GM19397 (cell line): ENCODE results near the gene DDC.
"Not testable (repeated sequence)": the region's sequence is repeated elsewhere in the genome, so short reads cannot be mapped to it uniquely, and the experiment has no call there.

Experiments
- ATAC-seq: cut with Tn5 transposase; IDR thresholded peaks from one replicate; pipeline ENCODE4 v1.9.1; 2021; ENCODE audit warnings: mild to moderate bottlenecking, moderate library complexity; ENCODE audit not compliant: unreplicated experiment

DDC gene

DNA sequence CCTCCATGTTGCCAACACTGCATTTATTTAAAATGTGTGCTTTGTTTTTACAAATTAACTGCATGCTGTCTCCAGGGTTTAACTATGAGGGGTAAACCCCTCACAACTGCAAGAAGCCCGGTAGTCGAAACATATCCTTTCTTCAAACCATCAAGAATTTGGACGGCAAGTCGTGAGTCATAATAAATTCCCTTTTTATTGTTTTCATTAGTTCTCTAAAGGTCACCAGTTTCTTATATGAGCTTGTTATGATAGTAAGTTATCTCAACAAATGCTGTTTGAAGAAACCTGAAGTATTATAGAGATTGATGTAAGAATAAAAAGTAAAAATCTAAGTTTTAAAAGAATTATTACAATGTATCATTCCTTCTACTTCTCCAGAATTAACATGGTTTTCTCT is 102.8 kb downstream of the DDC start:
- ATAC-seq = no peak

GRCh38 chr7:50461695-50462094 is 103.5 kb downstream of the DDC start:
- ATAC-seq = no peak

DNA sequence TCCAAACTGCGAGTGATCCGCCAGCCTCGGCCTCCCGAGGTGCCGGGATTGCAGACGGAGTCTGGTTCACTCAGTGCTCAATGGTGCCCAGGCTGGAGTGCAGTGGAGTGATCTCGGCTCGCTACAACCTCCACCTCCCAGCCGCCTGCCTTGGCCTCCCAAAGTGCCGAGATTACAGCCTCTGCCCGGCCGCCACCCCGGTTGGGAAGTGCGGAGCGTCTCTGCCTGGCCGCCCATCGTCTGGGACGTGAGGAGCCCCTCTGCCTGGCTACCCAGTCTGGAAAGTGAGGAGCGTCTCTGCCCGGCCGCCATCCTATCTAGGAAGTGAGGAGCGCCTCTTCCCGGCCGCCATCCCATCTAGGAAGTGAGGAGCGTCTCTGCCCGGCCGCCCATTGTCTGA is 106.0 kb downstream of the DDC start:
- ATAC-seq = not testable (repeated sequence)

DNA sequence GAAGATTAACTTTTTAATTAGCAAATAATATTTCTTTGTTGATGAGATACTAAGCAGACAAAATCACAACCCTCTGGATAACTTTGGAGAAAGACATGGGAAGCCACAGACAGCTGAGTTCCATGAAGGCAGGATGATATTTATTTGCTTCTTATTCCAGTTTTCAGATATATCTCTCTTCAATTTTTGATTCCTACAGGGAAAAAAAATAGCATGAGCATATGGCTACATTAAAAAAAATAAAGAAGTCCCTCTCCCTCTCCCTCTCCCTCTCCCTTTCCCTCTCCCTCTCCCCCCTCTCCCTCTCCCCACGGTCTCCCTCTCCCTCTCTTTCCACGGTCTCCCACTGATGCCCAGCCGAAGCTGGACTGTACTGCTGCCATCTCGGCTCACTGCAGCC is 106.6 kb downstream of the DDC start:
- ATAC-seq = not testable (repeated sequence)

GRCh38 chr7:50456371-50457123 is 108.7 kb downstream of the DDC start:
- no peak for ATAC-seq

GRCh38 chr7:50455658-50456057 is 109.5 kb downstream of the DDC start:
- no peak for ATAC-seq

DNA sequence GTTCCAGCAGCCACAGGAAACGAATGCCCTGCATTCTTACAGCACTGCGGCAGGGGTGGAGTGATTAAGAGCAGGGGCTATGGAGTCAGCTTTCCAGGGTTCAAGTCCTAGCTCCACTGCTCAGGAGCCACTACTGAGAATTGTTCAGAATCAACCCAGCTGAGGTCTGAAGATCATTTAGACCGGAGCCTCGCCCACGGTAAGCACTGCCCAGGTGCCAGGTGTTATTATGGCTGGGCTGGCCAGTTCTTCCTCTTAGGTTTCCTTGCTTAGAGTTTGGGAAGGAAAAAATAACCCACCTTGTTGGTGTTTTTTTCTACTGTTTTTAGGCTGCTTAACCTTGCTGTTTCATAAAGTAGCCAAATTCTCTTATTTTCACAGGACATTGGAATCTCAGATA is 110.2 kb downstream of the DDC start:
- no peak for ATAC-seq

DNA sequence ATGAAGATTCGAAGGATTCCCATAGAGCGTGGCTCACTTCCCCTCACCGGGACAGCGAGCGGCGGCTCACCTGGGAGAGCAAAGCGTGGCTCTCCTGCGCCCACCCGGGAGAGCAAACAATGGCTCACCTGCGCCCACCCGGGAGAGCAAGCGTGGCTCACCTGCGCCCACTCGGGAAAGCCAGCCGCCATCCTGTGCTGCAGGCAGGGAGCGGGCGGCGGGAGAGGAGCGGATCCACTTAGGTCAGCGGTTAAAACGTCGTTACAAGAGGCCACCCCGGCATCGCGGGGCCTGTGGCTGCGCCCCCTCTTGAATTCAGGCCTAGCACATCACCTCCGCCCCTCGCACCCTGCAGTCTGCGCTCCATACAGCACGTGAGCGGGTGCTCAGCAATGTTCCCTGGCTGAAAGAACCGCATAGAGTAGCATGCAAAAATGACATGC is 114.6 kb downstream of the DDC start:
- ATAC-seq = peak; percentile 27

DNA sequence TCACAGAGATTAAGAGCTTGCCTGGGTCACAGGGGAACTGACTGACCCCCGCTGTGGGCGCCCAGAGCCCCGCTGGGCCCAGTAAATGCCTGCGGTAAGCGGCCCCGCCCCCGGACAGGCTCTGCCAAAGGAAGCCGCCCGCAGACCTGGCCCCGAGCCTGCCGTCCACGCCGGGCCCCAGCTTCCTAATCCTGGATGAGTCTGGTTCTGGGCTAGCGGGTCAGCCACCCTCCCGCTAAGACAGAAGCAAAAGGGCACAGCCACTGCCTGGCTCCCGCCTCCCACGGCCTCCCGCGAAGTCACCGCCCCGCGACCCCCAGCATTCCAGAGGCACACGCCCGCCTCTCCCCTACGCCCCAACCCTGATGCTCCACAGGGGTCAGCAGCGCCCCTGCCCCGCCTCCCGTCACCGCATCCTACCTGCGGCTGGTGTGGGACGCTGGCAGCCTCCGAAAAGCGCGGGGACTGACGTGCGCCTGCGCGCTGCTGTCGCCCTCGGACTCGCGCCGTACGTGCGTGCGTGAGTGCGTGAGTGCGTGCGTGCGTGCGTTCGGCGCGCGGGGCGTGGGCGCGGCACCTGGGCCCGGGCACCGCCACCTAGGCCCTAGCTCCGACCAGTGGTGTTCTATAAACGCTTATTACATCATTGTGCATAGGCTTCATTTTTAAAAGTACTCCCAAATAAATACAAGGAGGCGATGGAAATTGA is 115.2 kb downstream of the DDC start, which contains the start of gene FIGNL1:
Gene FIGNL1, minus strand, starts transcription at position 470 of the 709 bp plus-strand sequence. CDS start 3,063 bp downstream, outside the sequence.
- peak; percentile 95 for ATAC-seq

- no peak for ATAC-seq
Observed at GRCh38 chr7:50449501-50449880, 115.7 kb downstream of the DDC start.

GRCh38 chr7:50448823-50449222 is 116.4 kb downstream of the DDC start:
- no peak for ATAC-seq

- no peak for ATAC-seq
Observed at GRCh38 chr7:50446542-50446960, 118.7 kb downstream of the DDC start.

- ATAC-seq = no peak
Observed at GRCh38 chr7:50436133-50436806, 128.9 kb downstream of the DDC start.

DNA sequence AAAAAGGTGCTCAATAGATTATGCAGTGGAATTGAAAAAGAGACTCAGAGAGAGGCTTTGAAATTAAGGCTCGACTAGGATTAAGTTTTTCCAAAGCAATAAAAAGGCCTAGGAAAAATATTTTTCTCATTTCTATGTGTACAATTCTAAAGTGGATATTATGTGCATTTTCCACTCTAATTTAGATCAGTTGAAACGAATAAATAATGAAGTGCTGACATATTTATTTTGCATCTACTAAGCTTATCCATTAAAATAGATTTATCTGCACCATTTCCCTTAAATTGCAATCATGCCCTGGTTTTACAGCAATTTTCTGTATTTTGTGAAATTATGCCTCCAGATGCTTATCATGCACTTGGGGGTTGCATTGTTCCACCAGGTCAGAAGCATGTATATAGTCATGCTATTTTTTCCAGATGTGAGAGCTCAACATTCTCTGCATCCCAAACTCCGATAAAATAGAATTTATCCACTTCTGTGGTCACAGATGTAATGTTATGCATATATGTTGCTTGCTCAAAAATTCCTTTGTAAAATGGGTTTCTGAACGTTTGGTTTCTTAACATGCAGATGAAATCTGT is 133.4 kb downstream of the DDC start:
- no peak for ATAC-seq

GRCh38 chr7:50431316-50431715 is 133.9 kb downstream of the DDC start:
- ATAC-seq = no peak

GRCh38 chr7:50428911-50429310 is 136.3 kb downstream of the DDC start:
- ATAC-seq = no peak

GRCh38 chr7:50427518-50427917 is 137.7 kb downstream of the DDC start:
- no peak for ATAC-seq

- ATAC-seq = no peak
Observed at GRCh38 chr7:50426280-50427045, 138.7 kb downstream of the DDC start.

- no peak for ATAC-seq
Observed at GRCh38 chr7:50425318-50425717, 139.9 kb downstream of the DDC start.

- ATAC-seq = no peak
Observed at GRCh38 chr7:50423860-50424259, 141.3 kb downstream of the DDC start.

DNA sequence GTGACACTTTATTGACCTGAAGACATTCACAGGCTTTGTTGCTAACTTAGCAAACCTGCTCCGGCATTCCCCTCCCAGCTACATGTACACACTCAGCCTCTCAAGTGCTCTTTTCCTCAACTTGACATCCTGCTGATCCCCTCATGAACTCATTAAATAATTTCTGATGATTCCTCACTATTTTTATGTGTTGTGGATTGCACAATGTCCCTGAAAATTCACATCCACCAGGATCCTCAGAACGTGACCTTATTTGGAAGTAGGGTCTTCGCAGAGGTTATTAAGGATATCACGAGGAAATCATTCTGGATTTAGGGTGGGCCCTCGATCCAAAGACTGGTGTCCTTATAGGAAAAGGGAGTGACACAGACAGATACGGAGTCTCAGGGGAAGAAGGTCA is 142.3 kb downstream of the DDC start:
- no peak for ATAC-seq
